Kidney epithelial cell (primary cell): ENCODE data around the gene CMSS1. TPM values are rescaled to one million over a fixed set of nuclear protein-coding genes. Genes with fewer than 3 reads are reported as not detected.

Experiments
- DNase-seq: peaks from one replicate; pipeline ENCODE4 v3.0.0-alpha.2; 2010; ENCODE audit warnings: low read depth
- H3K27me3 ChIP-seq: 2 replicates; pipeline ENCODE4 v1.6.0; 2011; ENCODE audit warnings: low read length; ENCODE audit not compliant: control insufficient read depth, insufficient read depth
- H3K36me3 ChIP-seq: 2 replicates; pipeline ENCODE4 v1.5.1; 2011; ENCODE audit warnings: low read length; ENCODE audit not compliant: control insufficient read depth, insufficient read depth
- H3K4me3 ChIP-seq: 2 replicates; pipeline ENCODE4 v1.5.1; 2011; ENCODE audit warnings: low read depth, mild to moderate bottlenecking, control low read depth, low read length
- CTCF ChIP-seq: IDR thresholded peaks from 2 replicates; pipeline ENCODE4 v1.5.1; 2011; ENCODE audit warnings: mild to moderate bottlenecking, moderate library complexity, low read length, control low read depth, inconsistent platforms; ENCODE audit not compliant: insufficient read depth, poor library complexity, severe bottlenecking
- total RNA-seq: library from RNA; depleted of rRNA; stranded (reverse); fragments of >200 nt; gene quantifications from 2 replicates; pipeline ENCODE4 v1.2.3, GENCODE V29; 2015

CMSS1 gene
- total RNA-seq, 1 donor from 2014 or later = 36.9 TPM

- no peak overlapping the region for H3K4me3 ChIP-seq
- DNase-seq = no peak
- TF ChIP-seq CTCF = no peak
- H3K27me3 ChIP-seq = no peaks in the 10 kb centered on the region
- no peaks in the 10 kb centered on the region for H3K36me3 ChIP-seq
These were observed 138.3 kb downstream of the CMSS1 start for GRCh38 chr3:99955773-99956562.

- Histone ChIP-seq H3K4me3 (no peak overlapping the region), H3K36me3 (no peaks in the 10 kb centered on the region), H3K27me3 (no peaks in the 10 kb centered on the region)
- DNase-seq = no peak
- no peak for TF ChIP-seq CTCF
These were observed 139.6 kb downstream of the CMSS1 start for GRCh38 chr3:99957151-99957796.

- no peak for DNase-seq
- H3K27me3 ChIP-seq = no peaks in the 10 kb centered on the region
- H3K36me3 ChIP-seq = no peaks in the 10 kb centered on the region
- no peak overlapping the region for H3K4me3 ChIP-seq
- TF ChIP-seq CTCF = no peak
These were observed 140.7 kb downstream of the CMSS1 start for GRCh38 chr3:99958222-99958912.

GRCh38 chr3:99960123-99960878, 142.6 kb downstream of the CMSS1 start:
- Histone ChIP-seq H3K4me3 (no peak overlapping the region), H3K27me3 (no peaks in the 10 kb centered on the region), H3K36me3 (no peaks in the 10 kb centered on the region)
- DNase-seq = no peak
- no peak for TF ChIP-seq CTCF

GRCh38 chr3:99960941-99961340, 143.3 kb downstream of the CMSS1 start:
- Histone ChIP-seq H3K27me3 (no peaks in the 10 kb centered on the region), H3K4me3 (no peak overlapping the region), H3K36me3 (no peaks in the 10 kb centered on the region)
- no peak for DNase-seq
- no peak for TF ChIP-seq CTCF
